ENCODE data around the gene TTC4. TPM values are rescaled to one million over a fixed set of nuclear protein-coding genes. Genes with fewer than 3 reads are reported as not detected.

The TTC4 gene
- total and polyA plus RNA-seq, 2 donors from 2014 or later: 18.0 to 21.5 TPM

GRCh38 chr1:54748094-54748835 is 32.6 kb downstream of the TTC4 start:
- no peaks in the 10 kb centered on the region for H3K9me3 ChIP-seq (ENCODE audit: control insufficient read depth in 2 of 3, insufficient read depth in 1 of 3, low read length in 3 of 3)
- FAIRE-seq: no peak

GRCh38 chr1:54750596-54750995 is 34.9 kb downstream of the TTC4 start:
- DNase-seq (no peak), FAIRE-seq (no peak)
- Histone ChIP-seq H3K9me3 (ENCODE audit: control insufficient read depth in 2 of 3, insufficient read depth in 1 of 3, low read length in 3 of 3) (no peaks in the 10 kb centered on the region), H3K9ac (ENCODE audit: low read length in 3 of 3) (no peak overlapping the region), H3K27me3 (ENCODE audit: control insufficient read depth, insufficient read depth, low read length) (no peaks in the 10 kb centered on the region), H3K4me1 (ENCODE audit: control insufficient read depth in 2 of 3, insufficient read depth in 2 of 3, low read depth in 1 of 3, low read length in 3 of 3) (no peaks in the 10 kb centered on the region), H3K4me3 (ENCODE audit: low read length in 3 of 3) (no peak overlapping the region), H3K36me3 (ENCODE audit: control insufficient read depth in 2 of 3, insufficient read depth in 3 of 3, low read length in 3 of 3) (no peaks in the 10 kb centered on the region), H3K27ac (ENCODE audit: low read depth in 2 of 2, low read length in 2 of 2) (no peak overlapping the region)
- intact Hi-C loops (cut with DNase I): no loop called here
- TF ChIP-seq CTCF (IDR thresholded peaks at IDR 0.05; ENCODE audit: borderline replicate concordance, extremely low read depth, insufficient read depth): no peak

More at GRCh38 chr1:54748094-54748835, 32.6 kb downstream of the TTC4 start:
- intact Hi-C loops (cut with DNase I): no loop called here
- Histone ChIP-seq H3K36me3 (ENCODE audit: control insufficient read depth in 2 of 3, insufficient read depth in 3 of 3, low read length in 3 of 3) (no peaks in the 10 kb centered on the region), H3K4me1 (ENCODE audit: control insufficient read depth in 2 of 3, insufficient read depth in 2 of 3, low read depth in 1 of 3, low read length in 3 of 3) (no peaks in the 10 kb centered on the region), H3K27ac (ENCODE audit: low read depth in 2 of 2, low read length in 2 of 2) (no peak overlapping the region), H3K4me3 (ENCODE audit: low read length in 3 of 3) (no peak overlapping the region), H3K9ac (ENCODE audit: low read length in 3 of 3) (no peak overlapping the region), H3K27me3 (ENCODE audit: control insufficient read depth, insufficient read depth, low read length) (no peaks in the 10 kb centered on the region)
- TF ChIP-seq CTCF (IDR thresholded peaks at IDR 0.05; ENCODE audit: borderline replicate concordance, extremely low read depth, insufficient read depth): no peak
- DNase-seq: no peak

DNA sequence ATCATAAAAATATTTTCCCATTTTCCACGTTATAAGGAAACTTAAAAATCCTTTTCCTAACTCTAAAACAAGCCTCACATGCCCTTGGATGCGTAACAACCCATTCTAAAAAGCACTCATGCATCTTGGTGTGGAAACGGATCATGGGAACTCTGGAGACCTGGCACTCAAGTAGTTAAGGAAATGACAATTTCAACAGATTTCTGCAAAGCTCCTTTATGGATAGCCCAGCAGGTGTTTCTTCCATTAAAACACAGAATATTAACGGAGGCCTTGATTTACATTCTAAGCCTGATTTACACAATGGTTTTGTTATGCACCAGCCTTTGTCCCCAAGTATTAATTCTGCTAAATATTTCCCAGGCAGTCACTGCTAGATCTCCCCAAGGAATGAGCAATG is 35.8 kb downstream of the TTC4 start:
- FAIRE-seq (no peak), DNase-seq (no peak)
- H3K4me3 ChIP-seq (ENCODE audit: low read length in 3 of 3): no peak overlapping the region
- no peak overlapping the region for H3K27ac ChIP-seq (ENCODE audit: low read depth in 2 of 2, low read length in 2 of 2)
- H3K9me3 ChIP-seq (ENCODE audit: control insufficient read depth in 2 of 3, insufficient read depth in 1 of 3, low read length in 3 of 3): no peaks in the 10 kb centered on the region
- H3K4me1 ChIP-seq (ENCODE audit: control insufficient read depth in 2 of 3, insufficient read depth in 2 of 3, low read depth in 1 of 3, low read length in 3 of 3): no peaks in the 10 kb centered on the region
- H3K36me3 ChIP-seq (ENCODE audit: control insufficient read depth in 2 of 3, insufficient read depth in 3 of 3, low read length in 3 of 3): no peaks in the 10 kb centered on the region
- intact Hi-C loops (cut with DNase I): no loop called here
- no peaks in the 10 kb centered on the region for H3K27me3 ChIP-seq (ENCODE audit: control insufficient read depth, insufficient read depth, low read length)
- no peak overlapping the region for H3K9ac ChIP-seq (ENCODE audit: low read length in 3 of 3)
- no peak for TF ChIP-seq CTCF (IDR thresholded peaks at IDR 0.05; ENCODE audit: borderline replicate concordance, extremely low read depth, insufficient read depth)
